NCI-H2107 treated with DMSO at 0.1 percent for 48 hours (cell line): ENCODE data around the gene FAM120A.

Experiments used
- DNase-seq: peaks from one replicate; lab custom pipeline; 2025; ENCODE audit not compliant: unreplicated experiment; lab: John Stamatoyannopoulos, UW

FAM120A gene

DNA sequence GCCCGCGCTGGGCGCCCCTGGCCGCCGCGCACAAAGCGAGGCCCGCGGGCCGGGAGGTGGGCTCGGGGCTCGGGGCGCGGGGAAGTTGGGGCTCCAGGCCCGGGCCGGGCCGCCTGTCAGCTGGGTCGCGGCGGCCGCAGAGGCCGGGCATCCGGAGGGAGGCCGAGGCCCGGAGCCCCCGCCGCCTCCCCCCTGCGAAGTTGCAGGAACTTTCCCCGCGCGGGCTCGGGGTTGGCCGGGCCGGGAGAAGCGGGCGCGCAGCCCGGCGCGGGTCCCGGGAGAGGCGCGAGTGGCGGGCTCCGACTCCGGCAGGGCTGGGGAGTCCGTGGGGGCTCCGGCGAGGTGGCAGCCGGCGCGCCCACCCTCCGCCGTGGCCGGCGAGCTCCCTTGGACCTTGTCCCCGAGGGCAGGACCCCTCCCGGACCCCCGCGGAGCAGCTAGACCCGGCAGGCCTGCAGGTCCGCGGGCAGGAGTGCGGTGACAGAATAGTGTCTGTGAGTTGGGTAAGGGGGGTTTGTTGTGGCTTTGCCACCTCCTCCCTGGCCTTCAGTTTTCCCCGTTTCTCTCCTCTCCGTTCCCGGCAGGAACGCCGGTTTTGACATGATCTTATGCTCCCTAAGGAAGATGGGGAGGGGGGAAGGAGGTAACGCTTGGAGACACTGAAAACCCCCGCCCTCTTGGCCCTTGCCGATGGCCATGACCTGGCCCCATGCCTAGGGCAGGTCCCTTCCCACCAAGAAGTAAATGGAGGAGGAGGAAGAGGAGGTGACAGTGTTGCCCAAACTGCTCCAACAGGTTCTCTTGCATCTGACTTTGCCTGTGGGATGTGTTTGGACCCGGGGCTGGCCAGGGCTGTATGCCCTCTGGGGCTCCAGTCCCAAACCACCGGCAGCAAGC lies 125.8 kb downstream of the FAM120A start:
- DNase-seq = no peak

DNA sequence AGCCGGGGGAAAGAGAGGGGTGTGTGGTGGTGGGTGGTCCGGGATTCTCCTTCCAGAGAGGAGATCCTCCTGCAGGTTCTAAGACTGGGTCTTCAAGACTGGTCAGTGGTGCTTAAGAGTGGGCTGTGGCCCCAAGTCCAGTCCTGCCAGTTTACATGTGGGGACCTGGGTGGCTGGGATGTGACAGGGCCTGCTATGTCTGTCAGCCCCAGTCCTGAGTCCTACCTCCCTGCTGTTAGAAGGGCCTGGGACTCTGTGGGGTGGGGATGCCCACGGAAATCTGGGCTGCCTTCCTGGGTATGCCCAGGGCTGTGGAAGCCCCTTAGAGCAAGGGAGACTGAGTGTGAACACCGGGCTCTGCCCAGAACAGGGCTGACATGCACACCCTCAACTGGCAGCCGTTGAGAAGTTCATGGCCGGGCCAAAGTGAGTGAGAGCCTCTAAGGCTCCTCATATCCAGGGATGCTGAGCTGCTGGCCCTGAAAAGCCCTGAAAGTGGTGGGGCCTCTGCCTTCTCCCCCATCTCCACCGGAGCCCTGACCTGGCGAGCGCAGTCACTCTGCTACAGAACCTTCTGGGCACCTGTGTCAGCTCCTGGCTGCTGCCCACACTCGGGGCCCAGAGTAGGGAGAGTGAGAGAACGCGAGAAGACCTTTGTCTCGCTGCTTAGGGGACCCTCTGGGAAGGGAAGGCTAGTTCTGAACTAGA lies 126.6 kb downstream of the FAM120A start:
- DNase-seq = no peak

DNA sequence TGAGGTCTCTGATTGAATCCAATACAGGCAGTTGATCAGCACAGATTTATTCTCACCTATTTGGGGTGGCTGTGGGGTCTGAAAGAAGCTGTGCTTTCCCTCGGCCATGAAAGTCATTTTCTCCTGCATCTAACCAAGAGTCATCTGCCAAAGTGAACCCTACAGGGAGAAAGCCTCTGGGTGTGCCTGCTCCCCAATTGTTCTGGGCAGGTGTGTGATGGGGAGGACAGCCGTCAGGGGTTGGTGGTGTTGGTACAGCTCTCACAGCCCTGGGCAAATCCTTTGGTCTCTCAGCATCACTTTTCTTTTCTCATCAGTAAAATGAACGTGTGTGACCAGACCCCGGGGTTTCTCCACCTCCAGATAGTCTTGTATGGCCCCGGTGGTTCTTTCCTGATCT lies 127.4 kb downstream of the FAM120A start:
- no peak for DNase-seq

DNA sequence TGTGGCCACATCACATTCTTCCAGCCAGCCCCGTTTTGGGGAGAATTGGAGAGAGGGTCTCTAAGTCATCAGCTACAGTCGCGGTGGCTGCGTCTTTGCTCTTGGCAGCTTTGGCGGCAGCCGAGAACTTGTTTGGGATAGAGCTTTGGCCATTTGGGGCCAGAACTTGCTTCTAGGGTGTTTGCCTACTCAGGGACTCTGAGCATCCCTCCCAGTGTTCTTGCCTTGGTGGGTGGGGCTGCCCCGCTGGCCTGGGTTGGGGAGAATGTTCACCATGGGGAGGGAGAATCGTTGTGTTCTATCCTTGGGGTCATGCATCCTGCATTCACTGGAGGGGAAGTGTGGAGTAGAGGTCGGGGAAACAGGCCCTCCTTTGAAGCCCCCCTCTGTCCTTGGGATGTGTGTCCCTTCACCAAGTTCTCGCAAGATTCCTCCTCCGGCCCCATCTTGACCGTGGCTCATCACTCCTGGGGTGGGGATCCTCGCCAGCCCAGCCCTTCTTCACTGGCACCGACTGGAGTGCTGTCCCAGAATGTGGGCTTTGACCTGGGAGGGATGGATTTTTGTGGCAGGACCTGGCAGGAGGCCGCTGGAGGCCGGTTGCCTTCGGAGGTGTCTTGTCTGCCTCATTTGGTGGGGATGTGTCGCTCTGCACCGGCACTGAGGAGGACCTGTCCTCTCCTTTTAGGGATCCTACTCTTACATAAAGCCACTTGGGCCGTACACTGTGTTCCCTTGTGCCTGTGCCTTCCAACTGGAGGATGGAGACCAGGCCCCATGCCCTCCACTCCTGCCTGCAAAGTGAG lies 128.4 kb downstream of the FAM120A start:
- no peak for DNase-seq

DNA sequence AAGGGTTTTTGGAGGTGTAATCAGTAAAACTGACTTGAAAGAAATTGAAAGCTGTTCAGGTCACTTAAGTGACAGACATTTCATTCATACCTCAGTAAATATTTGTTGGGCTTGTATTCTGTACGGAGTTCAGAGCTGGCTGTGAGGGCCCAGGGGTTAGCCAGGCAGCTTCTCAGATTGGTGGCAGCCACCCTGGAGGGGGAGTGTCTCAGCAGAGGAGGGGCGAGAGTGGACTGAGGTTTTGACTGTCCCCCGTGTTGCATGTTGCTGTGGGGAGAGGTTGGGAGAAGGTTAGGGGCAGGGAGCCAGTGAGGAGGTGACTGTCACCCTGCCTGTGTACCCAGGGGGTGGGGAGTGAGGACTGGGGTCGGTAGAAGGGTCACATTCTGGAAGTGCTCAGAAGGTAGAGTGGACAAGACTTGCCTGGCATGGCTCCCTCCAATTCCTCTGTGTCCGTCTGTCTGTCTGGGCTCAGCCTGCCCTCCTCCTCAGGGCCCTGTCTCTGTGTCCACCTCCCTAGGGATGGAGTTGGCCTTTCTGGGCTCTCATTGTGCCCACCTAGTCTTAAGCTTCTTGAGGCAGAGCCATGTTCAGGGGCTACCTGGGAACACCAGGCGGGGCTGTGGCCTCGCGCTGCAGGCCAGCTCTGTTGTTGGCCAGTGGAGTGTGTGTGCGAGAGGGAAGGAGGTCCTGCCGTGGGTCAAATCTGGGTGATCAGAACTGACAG lies 129.3 kb downstream of the FAM120A start:
- no peak for DNase-seq

DNA sequence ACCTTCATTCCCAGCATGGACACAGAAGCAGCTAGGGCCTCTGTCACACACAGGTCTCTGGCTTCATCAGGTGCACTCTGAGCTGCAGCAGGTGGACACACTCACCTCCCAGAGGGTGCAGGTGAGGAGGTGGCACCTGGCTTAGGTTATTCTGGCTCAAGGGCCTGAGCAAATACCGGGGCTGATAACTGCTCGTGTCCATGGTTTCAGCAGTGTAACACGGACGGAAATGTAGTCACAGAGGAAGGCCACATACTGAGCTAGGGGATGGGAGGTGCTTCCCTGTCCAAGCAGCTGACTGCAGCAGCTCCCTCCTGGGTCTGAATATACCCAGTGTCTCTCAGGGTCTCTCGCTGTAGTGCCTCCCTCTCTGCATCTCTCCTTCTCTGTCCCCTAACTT lies 130.6 kb downstream of the FAM120A start:
- DNase-seq = peak; percentile 74

DNA sequence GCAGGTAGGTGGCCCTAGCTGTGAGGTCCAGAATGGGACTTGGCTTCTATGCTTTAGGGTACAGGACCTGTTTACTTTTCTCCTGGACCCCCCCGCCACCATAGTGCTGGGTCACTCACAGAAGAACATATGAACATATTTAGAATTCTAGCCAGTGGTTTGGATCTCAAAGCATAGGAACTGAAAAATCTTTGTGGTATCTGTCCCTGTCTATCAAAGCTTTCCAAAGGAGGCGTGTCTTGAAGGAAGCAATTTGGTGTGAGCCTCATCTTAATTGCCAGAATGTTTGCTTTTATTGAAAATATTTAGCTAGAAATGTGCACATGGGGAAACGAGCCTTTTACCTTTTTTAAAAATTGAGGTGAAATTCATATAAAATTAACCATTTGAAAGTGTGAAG lies 131.1 kb downstream of the FAM120A start:
- DNase-seq = no peak

DNA sequence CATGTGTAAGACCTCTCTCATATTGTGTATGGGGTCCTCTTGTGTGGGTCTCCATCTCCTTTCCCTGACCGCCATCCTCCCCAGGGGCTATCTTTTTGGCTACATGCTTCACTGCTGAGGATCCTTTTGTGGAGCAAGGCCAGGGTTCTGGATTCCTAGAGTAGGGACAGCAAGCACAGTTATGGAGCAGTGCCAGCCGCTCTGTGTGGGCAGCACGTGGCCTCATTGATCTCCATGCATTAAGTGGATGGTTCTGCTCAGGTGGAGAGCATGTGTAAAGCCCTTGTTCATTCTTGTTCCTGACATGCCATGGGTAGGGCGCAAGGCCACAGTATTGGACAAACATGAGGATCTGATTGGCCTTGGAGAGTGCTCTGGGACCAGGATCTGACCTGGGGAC lies 133.8 kb downstream of the FAM120A start:
- no peak for DNase-seq

DNA sequence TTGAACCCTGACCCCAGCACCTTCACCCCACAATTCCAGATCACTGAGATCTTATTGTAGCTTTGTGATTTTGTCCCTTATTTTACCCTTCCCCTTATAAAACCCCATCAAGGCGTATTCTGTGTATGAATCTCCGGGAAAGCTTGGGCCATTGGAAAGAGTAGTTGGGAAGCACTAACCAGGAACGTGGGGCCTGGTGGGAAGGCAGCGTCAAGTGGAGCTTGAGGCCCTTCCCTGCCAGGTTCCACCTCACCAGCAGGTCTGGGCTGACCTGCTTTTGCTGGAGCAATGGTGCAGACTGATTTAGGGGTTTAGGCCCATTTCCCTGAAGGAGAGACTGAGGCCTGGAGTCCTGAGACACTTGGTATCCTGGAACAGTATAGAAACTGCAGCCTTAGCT lies 134.2 kb downstream of the FAM120A start:
- DNase-seq = no peak

DNA sequence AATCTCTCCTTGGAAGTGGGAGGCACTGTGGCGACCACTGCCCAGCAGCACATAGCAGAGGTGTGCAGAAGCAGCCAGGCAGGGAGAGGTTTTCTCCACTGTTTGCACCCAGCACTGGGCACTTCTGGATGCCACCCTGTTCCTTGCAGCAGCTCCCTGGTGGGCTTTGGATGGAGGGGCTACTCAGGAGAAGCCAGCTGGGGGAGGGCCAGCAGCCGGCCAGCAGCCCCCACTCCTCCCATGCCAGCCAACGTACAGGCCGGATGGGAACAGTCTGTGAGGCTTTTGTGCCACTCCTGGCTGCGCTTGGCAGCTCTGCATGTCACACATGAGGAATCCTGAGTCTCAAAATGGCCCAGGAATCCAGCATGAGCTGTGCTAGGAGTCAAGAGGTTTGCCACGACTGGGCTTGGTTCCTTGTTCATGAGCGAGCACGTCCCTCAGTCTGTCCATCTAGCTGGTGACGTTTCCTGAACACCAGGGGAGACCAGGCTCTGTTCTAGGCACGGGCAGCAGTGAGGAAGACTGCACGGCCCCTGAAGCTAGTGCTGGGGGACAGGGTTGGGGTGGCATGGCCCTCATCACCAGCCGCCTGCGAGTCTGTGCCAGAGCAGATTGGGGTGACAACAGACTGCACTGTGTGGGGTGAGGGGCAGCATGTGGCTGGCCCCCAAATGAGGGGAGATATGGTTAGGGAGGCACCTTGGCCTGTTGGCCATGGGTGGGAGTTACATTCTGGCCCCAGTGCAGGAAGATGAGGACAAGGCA lies 135.0 kb downstream of the FAM120A start:
- DNase-seq = no peak

DNA sequence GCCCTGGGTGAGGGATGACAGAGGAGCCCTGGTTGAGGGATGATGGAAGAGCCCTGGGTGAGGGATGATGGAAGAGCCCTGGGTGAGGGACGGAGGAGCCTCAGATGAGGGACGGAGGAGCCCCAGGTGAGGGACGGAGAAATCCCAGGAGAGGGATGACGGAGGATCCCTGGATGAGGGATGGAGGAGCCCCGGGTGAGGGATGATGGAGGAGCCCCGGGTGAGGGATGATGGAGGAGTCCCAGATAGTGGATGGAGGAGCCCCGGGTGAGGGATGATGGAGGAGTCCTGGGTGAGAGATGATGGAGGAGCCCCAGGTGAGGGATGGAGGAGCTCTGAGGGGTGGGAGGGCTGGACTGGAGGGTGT lies 135.8 kb downstream of the FAM120A start:
- no peak for DNase-seq

DNA sequence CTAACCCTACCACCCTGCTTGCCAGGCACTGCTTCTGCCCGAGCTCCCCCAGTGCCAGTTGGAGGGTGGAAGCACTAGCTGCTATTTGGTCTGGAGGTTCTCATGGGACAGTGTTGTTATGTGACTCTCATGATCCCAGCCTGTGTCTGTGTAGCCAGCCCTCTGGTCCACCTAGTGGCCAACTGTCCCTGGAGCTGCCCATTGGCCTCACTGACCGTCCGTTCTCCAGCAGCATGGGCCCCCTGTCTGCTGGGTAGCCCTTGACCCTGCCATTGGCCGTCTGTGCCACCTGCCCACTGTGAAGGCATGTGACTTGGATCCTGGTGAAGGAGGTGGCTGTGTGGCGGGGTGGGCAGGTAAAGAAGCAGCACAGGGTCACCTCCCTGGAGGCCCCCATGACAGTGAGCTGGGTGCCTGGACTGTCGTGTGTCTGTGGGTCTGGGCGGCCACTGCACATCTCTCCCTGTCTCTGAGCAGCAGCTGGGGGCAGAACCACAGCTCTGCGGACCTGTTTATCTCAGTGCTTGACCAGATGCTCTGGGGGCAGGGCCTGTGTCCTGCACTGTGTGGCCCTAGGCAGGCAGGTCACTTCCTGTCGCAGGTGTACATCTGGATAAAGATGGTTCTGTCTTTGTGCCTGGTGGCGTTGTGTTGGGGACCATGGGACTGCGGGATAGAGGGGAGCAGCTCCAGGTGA lies 136.3 kb downstream of the FAM120A start:
- no peak for DNase-seq

DNA sequence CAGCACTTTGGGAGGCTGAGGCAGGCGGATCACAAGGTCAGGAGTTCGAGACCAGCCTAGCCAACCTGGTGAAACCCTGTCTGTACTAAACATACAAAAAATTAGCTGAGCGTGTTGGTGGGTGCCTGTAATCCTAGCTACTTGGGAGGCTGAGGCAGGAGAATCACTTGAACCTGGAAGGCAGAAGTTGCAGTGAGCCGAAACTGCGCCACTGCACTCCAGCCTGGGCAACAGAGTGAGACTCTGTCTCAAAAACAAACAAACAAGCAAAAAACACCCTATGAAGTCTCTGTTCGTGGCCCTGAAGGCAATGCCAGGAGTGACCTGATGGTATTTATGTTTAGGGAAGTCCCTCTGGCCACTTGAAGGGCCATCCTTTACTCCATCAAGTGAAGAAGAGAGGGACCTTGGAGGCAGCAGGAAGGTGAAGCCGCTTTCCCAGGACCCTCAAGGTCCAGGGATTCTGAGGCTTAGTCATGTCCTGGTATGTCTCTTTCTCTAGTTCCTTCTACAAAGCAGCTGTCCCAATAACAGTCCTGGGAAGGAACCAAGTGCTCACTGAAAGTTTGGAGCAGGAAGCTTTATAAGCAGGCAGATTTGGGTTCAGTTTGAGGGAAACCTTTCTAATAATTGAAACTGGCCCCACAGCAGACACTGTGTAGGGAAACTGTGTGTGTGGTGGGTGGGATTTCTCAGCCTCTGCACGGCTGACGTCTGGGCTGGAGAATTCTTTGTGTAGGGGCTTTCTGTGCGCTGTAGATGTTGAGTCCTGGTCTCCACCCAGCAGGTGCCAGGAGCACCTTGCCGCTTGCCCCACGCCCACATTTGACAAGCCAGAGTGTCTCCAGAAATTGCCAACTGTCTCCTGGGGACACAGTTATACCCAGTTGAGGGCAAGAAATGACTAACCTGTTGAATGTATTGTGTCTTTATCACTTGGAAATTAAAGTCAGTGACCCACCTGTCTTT lies 137.4 kb downstream of the FAM120A start:
- DNase-seq = no peak

DNA sequence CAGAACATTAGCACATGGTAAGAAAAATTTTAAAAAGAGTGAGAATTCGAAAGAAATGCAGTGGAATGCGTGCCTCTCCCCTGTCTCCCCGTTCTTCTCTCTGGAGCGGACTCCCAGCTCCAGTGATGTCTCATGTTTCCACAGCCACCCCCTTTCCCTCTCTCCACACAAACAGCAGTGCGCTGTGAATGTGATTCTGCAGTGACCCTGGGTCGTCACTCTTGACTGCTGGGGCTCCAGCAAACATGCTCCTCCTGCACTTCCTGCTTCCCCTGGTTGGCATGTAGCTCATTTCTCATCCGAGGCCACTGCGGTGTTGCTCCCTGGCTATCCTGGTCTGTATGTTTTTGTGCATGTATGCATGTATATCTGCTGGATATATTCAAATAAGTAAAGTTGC lies 138.2 kb downstream of the FAM120A start:
- no peak for DNase-seq

DNA sequence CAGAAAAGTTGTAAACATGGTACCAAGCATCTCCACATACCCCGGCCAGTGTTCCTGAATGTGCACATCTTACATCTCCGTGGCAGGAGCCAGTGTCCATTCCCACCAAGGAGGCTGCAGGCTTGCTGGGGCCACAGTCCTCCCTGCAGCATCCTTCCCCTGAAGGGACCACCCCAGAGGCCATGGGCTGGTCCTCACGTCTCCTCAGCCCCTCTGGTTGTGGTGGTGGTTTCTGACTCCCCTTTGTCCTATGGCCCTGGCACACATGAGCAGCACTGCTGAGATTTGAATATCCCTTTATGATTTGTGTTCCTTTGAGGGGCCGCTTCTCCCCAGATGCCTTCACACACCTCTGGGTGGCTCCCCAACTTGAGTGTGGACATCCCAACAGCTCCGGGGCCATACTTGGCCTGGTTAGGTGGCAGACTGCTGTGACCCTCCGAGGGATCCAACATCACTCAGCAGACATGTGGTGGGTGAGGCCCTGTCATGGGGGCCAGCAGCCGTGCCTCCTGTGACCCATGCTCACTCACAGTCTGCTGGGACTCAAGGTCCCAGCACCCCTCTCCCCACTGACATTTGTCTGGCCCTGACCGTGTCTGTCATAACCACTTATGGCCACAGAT lies 139.2 kb downstream of the FAM120A start:
- DNase-seq = no peak

DNA sequence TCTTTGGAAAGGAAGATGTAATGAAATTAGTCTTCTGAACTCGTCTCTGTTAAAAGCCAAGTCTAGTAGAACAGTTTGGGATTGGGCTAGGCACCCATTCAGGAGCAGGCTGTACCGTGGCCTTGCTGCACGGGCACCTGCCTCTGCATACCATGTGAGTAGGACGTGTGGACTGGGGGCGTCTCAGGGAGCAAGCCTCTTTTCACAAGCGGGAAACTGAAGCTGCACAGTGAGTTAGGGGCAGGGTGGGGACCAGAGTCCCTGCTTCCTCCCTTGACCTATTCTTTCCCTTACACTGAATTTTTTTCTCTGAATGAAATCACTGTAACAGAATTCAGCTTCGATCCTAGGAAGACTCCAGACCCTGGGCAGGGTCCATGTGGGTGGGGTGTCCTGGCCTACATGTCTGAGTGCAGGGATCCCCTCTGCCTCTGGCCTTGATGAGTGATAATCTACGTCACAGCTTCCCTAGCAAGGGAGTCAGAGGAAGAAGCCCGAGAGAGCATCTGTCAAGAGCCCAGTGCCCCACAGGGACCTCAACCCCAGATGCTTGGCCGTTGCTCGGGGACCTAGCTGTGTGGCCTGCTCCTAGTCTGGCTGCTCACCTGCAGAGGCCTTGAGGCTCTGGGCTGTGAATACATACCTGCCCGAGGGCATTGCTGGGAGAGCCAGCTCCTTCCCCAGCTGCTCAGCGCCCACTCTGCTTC lies 140.0 kb downstream of the FAM120A start:
- DNase-seq = no peak

DNA sequence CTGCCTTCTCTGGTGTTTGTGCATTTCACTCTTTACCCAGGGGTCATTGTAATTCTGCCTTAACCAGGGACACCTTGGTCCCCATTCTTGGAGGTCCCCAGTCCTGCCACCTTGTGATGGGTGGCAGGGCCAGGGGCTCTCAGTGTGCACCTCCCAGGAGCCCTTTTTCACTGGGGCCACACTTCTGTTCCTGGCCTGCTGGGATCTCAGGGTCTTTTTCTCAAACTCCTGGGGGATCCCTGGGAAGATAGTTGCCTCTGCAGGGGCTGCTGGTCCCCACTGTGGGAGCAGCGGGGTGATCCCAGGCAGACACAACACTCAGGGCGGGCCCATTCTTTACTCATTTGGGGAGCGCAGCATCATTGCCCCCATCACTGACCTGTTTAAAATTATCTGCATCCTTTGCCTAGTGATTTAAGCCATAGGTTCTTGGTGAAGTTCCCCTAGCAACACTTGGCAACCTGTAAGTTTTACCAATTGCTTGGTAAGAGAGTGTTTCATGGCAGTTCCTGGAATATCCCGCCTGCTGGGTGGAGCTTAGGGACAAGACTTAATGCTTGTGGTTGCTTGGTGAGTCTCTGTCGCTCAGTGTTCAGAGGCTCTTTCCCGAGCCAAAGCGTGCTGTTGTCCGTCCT lies 140.6 kb downstream of the FAM120A start:
- no peak for DNase-seq
